ENCODE data around the gene TOR4A. TPM values are rescaled to one million over a fixed set of nuclear protein-coding genes. Genes with fewer than 3 reads are reported as not detected.

TOR4A gene
- total RNA-seq, 1 donor from 2014 or later, result 1.5 TPM

GRCh38 chr9:137272241-137273094 lies 5.1 kb upstream of the TOR4A start:
- Mint-ChIP-seq H3K9me3 (ENCODE audit: unreplicated experiment) (peaks cover 10% of the 10 kb centered on the region), H3K4me1 (ENCODE audit: low read depth, unreplicated experiment) (peaks cover 17% of the 10 kb centered on the region), H3K4me3 (ENCODE audit: unreplicated experiment) (no peak overlapping the region), H3K36me3 (ENCODE audit: unreplicated experiment) (no peaks in the 10 kb centered on the region), H3K27me3 (ENCODE audit: unreplicated experiment) (peaks cover 9% of the 10 kb centered on the region), H3K27ac (ENCODE audit: unreplicated experiment) (no peak overlapping the region)
- no peak for DNase-seq
- TF ChIP-seq CTCF (IDR thresholded peaks at IDR 0.05; ENCODE audit: partially characterized antibody, unreplicated experiment), result no peak

- Mint-ChIP-seq H3K4me1 (ENCODE audit: low read depth, unreplicated experiment) (peaks cover 17% of the 10 kb centered on the region), H3K27me3 (ENCODE audit: unreplicated experiment) (peaks cover 11% of the 10 kb centered on the region), H3K9me3 (ENCODE audit: unreplicated experiment) (peaks cover 8% of the 10 kb centered on the region), H3K27ac (ENCODE audit: unreplicated experiment) (no peak overlapping the region), H3K36me3 (ENCODE audit: unreplicated experiment) (no peaks in the 10 kb centered on the region), H3K4me3 (ENCODE audit: unreplicated experiment) (no peak overlapping the region)
- no peak for TF ChIP-seq CTCF (IDR thresholded peaks at IDR 0.05; ENCODE audit: partially characterized antibody, unreplicated experiment)
- DNase-seq, result no peak
Observed at GRCh38 chr9:137273095-137273490, 4.4 kb upstream of the TOR4A start.

- Mint-ChIP-seq H3K4me3 (ENCODE audit: unreplicated experiment) (no peak overlapping the region), H3K27me3 (ENCODE audit: unreplicated experiment) (peaks cover 8% of the 10 kb centered on the region), H3K27ac (ENCODE audit: unreplicated experiment) (no peak overlapping the region), H3K36me3 (ENCODE audit: unreplicated experiment) (no peaks in the 10 kb centered on the region), H3K9me3 (ENCODE audit: unreplicated experiment) (peaks cover 6% of the 10 kb centered on the region), H3K4me1 (ENCODE audit: low read depth, unreplicated experiment) (peaks cover 17% of the 10 kb centered on the region)
- DNase-seq, result no peak
- TF ChIP-seq CTCF (IDR thresholded peaks at IDR 0.05; ENCODE audit: partially characterized antibody, unreplicated experiment), result no peak
Observed at GRCh38 chr9:137273611-137274320, 3.8 kb upstream of the TOR4A start.

GRCh38 chr9:137275203-137275587 lies 2.3 kb upstream of the TOR4A start:
- no peak overlapping the region for H3K4me3 Mint-ChIP-seq (ENCODE audit: unreplicated experiment)
- TF ChIP-seq CTCF (IDR thresholded peaks at IDR 0.05; ENCODE audit: partially characterized antibody, unreplicated experiment), result no peak
- peaks cover 8% of the 10 kb centered on the region for H3K27me3 Mint-ChIP-seq (ENCODE audit: unreplicated experiment)

More at GRCh38 chr9:137275203-137275587, 2.3 kb upstream of the TOR4A start:
- Mint-ChIP-seq H3K9me3 (ENCODE audit: unreplicated experiment) (peaks cover 6% of the 10 kb centered on the region), H3K27ac (ENCODE audit: unreplicated experiment) (no peak overlapping the region), H3K4me1 (ENCODE audit: low read depth, unreplicated experiment) (peaks cover 17% of the 10 kb centered on the region), H3K36me3 (ENCODE audit: unreplicated experiment) (no peaks in the 10 kb centered on the region)
- DNase-seq, result no peak

Data from glutamatergic neuron (in vitro differentiated cells).